Measurements from ENCODE around the gene POLRMT. TPM values are rescaled to one million over a fixed set of nuclear protein-coding genes. Genes with fewer than 3 reads are reported as not detected.
A peak's percentile ranks its signal among the peaks of the same experiment; 100 is the strongest.

The POLRMT gene
- total RNA-seq, 1 experiment from 2014 or later, result 104 TPM

DNA sequence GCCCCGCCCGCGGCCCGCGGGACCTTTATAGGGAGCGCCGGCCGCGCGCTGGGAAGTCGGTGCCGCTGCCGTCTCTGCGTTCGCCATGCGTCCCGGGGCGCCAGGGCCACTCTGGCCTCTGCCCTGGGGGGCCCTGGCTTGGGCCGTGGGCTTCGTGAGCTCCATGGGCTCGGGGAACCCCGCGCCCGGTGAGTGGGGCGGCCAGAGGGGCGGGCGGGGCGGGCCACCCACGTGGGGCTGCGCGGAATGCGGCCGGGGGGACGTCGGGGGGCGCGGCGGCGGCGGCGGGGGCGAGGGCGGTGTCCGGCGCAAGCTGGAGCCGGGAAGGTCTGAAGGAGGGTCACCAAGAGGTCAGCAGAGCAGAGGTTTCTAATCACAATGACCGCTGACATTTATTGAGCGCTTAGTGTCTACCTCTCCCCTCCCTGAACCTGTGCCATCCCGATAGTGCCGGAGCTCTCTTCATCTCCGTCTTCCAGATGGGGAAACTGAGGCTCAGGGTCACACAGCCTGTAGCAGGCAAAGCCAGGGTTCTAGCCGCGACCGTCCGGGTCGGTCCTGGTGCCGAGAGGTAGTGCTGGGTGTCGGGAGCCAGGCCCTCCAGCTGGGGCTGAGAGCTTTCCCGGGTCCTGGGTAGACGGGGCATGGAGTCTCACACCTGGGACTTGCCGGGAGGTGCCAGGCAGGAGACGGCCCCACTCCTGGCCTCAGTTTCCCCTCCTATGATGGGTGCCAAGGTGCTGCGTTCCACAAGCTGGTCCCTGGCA is 43.2 kb upstream of the POLRMT start, which contains the start of gene FSTL3:
FSTL3 (plus strand) TSS at position 54 of the 767 bp plus-strand sequence; CDS start at position 86, 32 bp downstream.
- no peaks in the 10 kb centered on the region for H3K4me1 ChIP-seq (ENCODE audit: insufficient read depth, low read length)
- H2BK15ac ChIP-seq (ENCODE audit: low read depth, low read length), result no peak within 1 kb of the TSS
- H2AFZ ChIP-seq (ENCODE audit: low read length), result no peak within 1 kb of the TSS
- no peaks in the 10 kb centered on the region for H3K9me3 Mint-ChIP-seq
- no peaks in the 10 kb centered on the region for H3K79me1 ChIP-seq (ENCODE audit: insufficient read depth, low read depth, low read length, poor library complexity, severe bottlenecking)
- H4K20me1 ChIP-seq (ENCODE audit: control insufficient read depth, insufficient read depth, insufficient read length), result no peaks in the 10 kb centered on the region
- no peaks in the 10 kb centered on the region; the same call in 1 of the 2 replicates for H3K27me3 ChIP-seq (ENCODE audit: insufficient read depth, low read length)
- H3K36me3 Mint-ChIP-seq (ENCODE audit: insufficient read depth in 1 of 3, low read depth in 3 of 3), result no peaks in the 10 kb centered on the region
- no peak within 1 kb of the TSS for H4K5ac ChIP-seq (ENCODE audit: insufficient read length, low read depth, low read length)
- peaks cover 48% of the 10 kb centered on the region for H3K27me3 Mint-ChIP-seq (ENCODE audit: low read depth)
- H3K56ac ChIP-seq (ENCODE audit: insufficient read length, low read depth, low read length), result no peak within 1 kb of the TSS
- no peak within 1 kb of the TSS for H4K8ac ChIP-seq (replicated peaks; ENCODE audit: insufficient read length, low read depth, low read length)
- no peak within 1 kb of the TSS; a peak in 1 of 7 replicates for H3K27ac Mint-ChIP-seq
- H3K23ac ChIP-seq (ENCODE audit: insufficient read length, low read depth, low read length), result no peak within 1 kb of the TSS
- H3T11ph ChIP-seq (ENCODE audit: low read length), result no peak within 1 kb of the TSS
- no peaks in the 10 kb centered on the region for H3K9me3 ChIP-seq (ENCODE audit: control insufficient read depth, low read depth, low read length)
- TF ChIP-seq, protein P1, sequence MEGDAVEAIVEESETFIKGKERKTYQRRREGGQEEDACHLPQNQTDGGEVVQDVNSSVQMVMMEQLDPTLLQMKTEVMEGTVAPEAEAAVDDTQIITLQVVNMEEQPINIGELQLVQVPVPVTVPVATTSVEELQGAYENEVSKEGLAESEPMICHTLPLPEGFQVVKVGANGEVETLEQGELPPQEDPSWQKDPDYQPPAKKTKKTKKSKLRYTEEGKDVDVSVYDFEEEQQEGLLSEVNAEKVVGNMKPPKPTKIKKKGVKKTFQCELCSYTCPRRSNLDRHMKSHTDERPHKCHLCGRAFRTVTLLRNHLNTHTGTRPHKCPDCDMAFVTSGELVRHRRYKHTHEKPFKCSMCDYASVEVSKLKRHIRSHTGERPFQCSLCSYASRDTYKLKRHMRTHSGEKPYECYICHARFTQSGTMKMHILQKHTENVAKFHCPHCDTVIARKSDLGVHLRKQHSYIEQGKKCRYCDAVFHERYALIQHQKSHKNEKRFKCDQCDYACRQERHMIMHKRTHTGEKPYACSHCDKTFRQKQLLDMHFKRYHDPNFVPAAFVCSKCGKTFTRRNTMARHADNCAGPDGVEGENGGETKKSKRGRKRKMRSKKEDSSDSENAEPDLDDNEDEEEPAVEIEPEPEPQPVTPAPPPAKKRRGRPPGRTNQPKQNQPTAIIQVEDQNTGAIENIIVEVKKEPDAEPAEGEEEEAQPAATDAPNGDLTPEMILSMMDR (conservative IDR thresholded peaks at IDR 0.05), result no peak
- H3K79me2 ChIP-seq (ENCODE audit: insufficient read depth, low read length), result no peaks in the 10 kb centered on the region
- no peak within 1 kb of the TSS for H2BK120ac ChIP-seq (ENCODE audit: low read depth, low read length, poor library complexity, severe bottlenecking)
- H3K4me3 Mint-ChIP-seq, result peak within 1 kb of the TSS; percentile 42 to 71
- H3K4ac ChIP-seq (ENCODE audit: low read depth, low read length), result no peak within 1 kb of the TSS
- peaks cover 8% of the 10 kb centered on the region for H3K23me2 ChIP-seq (ENCODE audit: insufficient read length, low read depth, low read length, poor library complexity, severe bottlenecking)
- H3K18ac ChIP-seq (ENCODE audit: insufficient read length, low read depth, low read length), result no peak within 1 kb of the TSS
- no peak within 1 kb of the TSS for H2BK20ac ChIP-seq (ENCODE audit: low read depth, low read length, poor library complexity, severe bottlenecking)
- H3K4me1 Mint-ChIP-seq, result peaks cover 0 to 10% of the 10 kb centered on the region in 2 experiments; a peak in 2 of 4 replicates
- H2AK5ac ChIP-seq (ENCODE audit: insufficient read length, low read length), result no peak within 1 kb of the TSS
- H2BK5ac ChIP-seq (ENCODE audit: insufficient read length, low read length), result no peak within 1 kb of the TSS
- no peak within 1 kb of the TSS for H3K9ac ChIP-seq (ENCODE audit: extremely low read depth, insufficient read length, low read length)
- H3K27ac ChIP-seq (ENCODE audit: insufficient read length, low read depth, low read length), result no peak within 1 kb of the TSS
- no peak within 1 kb of the TSS for H2BK12ac ChIP-seq (ENCODE audit: insufficient read length, low read depth, low read length)
- WGBS (ENCODE audit: extremely low coverage, insufficient read length, low lambda C conversion rate), result no CpG with 5 or more reads among the region's 63 CpGs
- no peak for DNase-seq
- H3K14ac ChIP-seq (ENCODE audit: insufficient read depth, low read length), result no peak within 1 kb of the TSS; the same call in 1 of the 2 replicates
- H3K4me2 ChIP-seq (ENCODE audit: insufficient read depth, insufficient read length, low read length), result peak within 1 kb of the TSS; percentile 4
- no peak within 1 kb of the TSS for H4K91ac ChIP-seq (ENCODE audit: insufficient read length, low read depth, low read length)
